ENCODE results near the gene PGM5. TPM values are rescaled to one million over a fixed set of nuclear protein-coding genes. Genes with fewer than 3 reads are reported as not detected.

The PGM5 gene
- total RNA-seq, 1 donor = 2.6 TPM

DNA sequence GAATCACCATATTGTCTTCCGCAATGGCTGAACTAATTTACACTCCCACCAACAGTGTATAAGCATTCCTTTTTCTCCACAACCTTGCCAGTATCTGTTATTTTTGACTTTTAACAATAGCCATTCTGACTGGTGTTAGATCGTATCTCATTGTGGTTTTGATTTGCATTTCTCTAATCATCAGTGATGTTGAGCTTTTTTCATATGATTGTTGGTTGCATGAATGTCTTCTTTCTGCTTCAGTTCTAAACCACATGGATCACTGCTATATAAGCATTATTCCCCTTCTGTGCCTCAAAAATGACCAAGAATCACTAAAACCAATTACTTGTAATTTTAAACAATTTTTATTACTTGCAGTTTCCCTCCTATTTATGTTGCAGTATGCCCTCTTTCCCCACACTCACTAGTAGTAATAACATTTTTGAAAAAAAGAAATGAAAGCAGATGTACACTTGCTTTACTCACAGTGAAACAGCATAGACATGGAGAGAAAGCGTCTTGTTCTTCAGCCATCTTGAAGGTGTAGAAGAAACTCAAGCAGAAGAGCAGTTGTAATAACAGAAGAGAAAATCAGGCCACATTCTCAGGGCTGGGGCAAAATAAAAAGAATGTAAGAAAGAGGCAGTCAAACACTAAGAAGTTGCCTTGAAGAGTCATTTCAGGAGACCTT is 188.8 kb downstream of the PGM5 start:
- no peak overlapping the region for H3K4me3 ChIP-seq (ENCODE audit: low read depth, low read length)
- TF ChIP-seq, protein P1, sequence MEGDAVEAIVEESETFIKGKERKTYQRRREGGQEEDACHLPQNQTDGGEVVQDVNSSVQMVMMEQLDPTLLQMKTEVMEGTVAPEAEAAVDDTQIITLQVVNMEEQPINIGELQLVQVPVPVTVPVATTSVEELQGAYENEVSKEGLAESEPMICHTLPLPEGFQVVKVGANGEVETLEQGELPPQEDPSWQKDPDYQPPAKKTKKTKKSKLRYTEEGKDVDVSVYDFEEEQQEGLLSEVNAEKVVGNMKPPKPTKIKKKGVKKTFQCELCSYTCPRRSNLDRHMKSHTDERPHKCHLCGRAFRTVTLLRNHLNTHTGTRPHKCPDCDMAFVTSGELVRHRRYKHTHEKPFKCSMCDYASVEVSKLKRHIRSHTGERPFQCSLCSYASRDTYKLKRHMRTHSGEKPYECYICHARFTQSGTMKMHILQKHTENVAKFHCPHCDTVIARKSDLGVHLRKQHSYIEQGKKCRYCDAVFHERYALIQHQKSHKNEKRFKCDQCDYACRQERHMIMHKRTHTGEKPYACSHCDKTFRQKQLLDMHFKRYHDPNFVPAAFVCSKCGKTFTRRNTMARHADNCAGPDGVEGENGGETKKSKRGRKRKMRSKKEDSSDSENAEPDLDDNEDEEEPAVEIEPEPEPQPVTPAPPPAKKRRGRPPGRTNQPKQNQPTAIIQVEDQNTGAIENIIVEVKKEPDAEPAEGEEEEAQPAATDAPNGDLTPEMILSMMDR (IDR thresholded peaks at IDR 0.05; ENCODE audit: insufficient read depth, low read depth, low read length) = no peak
- no peak for DNase-seq (ENCODE audit: low read depth)

DNA sequence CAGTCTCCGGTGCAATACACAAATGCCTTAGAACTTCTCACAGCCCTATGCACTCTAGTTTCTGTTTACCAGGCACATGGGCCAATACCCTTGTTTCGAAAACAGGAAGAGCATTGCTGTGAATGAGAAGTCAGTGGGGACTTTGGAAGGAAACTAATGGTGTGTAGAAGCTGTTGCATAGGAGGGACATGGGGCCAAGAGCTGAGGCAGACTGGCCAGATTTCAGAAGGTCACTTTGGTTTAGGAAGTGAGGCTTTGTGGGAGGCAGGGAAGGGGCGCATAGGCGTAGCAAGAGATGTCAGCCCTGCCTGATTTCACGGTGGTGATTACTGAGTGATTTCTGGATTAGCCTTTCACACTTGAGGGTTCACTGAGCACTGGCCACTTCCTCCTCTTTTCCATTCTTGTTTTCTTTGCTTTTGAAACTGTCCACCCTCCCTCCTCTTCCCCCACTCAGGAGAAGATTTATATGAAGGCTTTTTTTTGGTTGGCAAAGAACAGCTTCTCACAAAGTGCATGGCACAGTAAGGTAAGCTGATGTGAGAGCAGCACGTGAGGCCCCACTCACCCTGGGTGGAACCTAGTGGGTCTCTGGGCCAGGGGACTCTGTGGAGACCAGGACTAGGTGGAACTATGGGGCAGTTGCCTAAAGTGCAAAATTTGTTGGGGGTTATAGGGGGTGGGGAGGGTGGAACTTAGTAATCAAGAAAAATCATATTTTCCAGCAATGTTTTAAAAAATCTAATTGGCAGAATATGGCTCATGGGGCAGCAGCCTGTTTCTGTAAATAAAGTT is 190.4 kb downstream of the PGM5 start:
- no peak for DNase-seq (ENCODE audit: low read depth)
- H3K4me3 ChIP-seq (ENCODE audit: low read depth, low read length) = no peak overlapping the region
- TF ChIP-seq, protein P1 (IDR thresholded peaks at IDR 0.05; ENCODE audit: insufficient read depth, low read depth, low read length) = no peak

DNA sequence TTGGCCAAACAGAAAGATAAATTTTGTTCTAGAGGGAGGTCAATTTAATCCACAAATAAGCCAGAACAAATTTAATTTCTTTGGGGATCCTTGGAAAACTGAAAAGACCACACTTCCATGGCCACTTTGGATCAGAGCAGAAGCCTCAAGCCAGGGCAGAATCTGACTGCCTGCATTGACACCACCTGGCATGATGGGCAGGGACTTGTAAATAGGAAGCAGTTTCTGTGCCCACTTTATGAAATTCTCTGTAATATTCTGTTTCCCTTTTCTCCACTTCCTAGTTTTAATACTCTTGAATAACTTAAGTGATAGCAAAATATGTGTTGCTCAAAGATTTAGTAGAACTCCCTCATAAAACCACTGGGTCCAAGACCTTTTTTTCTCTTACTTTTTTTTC is 191.0 kb downstream of the PGM5 start:
- no peak overlapping the region for H3K4me3 ChIP-seq (ENCODE audit: low read depth, low read length)
- TF ChIP-seq, protein P1 (IDR thresholded peaks at IDR 0.05; ENCODE audit: insufficient read depth, low read depth, low read length) = no peak
- DNase-seq (ENCODE audit: low read depth) = no peak

DNA sequence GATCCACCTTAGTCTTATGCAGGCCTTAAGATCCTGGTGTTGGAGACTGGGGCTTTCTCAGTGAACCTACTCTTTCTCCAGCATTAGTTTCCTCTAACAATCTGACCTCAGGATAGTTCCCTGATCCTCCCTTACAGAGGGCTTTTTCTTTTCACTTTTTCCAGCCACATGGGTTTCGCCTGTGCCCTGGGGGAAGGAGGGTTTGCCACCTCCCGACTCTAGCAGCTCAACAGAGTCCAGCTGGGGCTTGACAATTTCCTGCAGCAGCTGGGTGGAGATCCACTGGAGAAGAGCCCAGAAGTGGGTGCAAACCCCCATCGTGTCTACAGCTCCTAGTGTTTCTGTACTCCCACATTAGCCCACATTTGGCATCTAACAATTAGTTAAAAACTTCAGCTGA is 191.8 kb downstream of the PGM5 start:
- H3K4me3 ChIP-seq (ENCODE audit: low read depth, low read length) = no peak overlapping the region
- no peak for DNase-seq (ENCODE audit: low read depth)
- TF ChIP-seq, protein P1 (IDR thresholded peaks at IDR 0.05; ENCODE audit: insufficient read depth, low read depth, low read length) = no peak

- TF ChIP-seq, protein P1 (IDR thresholded peaks at IDR 0.05; ENCODE audit: insufficient read depth, low read depth, low read length) = no peak
- no peak overlapping the region for H3K4me3 ChIP-seq (ENCODE audit: low read depth, low read length)
- no peak for DNase-seq (ENCODE audit: low read depth)
These were observed 194.8 kb downstream of the PGM5 start for GRCh38 chr9:68551191-68551590.

- TF ChIP-seq, protein P1 (IDR thresholded peaks at IDR 0.05; ENCODE audit: insufficient read depth, low read depth, low read length) = no peak
These were observed 196.5 kb downstream of the PGM5 start for GRCh38 chr9:68552700-68553476.

More at GRCh38 chr9:68552700-68553476, 196.5 kb downstream of the PGM5 start:
- no peak overlapping the region for H3K4me3 ChIP-seq (ENCODE audit: low read depth, low read length)
- peak; percentile 67 for DNase-seq (ENCODE audit: low read depth)
